ENCODE data around the gene PHF3. TPM values are rescaled to one million over a fixed set of nuclear protein-coding genes. Genes with fewer than 3 reads are reported as not detected.

PHF3 gene
- total and polyA plus RNA-seq, 2 experiments from 2014 or later, result 37.1 to 77.3 TPM

- ATAC-seq (no peak), DNase-seq (ENCODE audit: low spot score) (no peak)
- no peaks in the 10 kb centered on the region for H3K27me3 ChIP-seq (ENCODE audit: insufficient read depth)
- H3K9me2 ChIP-seq (ENCODE audit: insufficient read depth), result no peaks in the 10 kb centered on the region
- H3F3A ChIP-seq (replicated peaks; ENCODE audit: low read depth), result no peaks in the 10 kb centered on the region
- peaks cover 36% of the 10 kb centered on the region for H4K20me1 ChIP-seq (replicated peaks; ENCODE audit: insufficient read depth)
- peaks cover 100% of the 10 kb centered on the region for H3K79me2 ChIP-seq (replicated peaks; ENCODE audit: insufficient read depth)
- Mint-ChIP-seq H3K27me3 (ENCODE audit: insufficient read depth, low read depth, poor library complexity) (no peaks in the 10 kb centered on the region), H3K4me1 (peaks cover 32% of the 10 kb centered on the region), H3K27ac (no peak overlapping the region), H3K4me3 (no peak overlapping the region), H3K36me3 (ENCODE audit: low read depth) (peaks cover 4% of the 10 kb centered on the region; the same call in 1 of the 3 replicates), H3K9me3 (no peaks in the 10 kb centered on the region)
- H3K4me1 ChIP-seq (ENCODE audit: insufficient read depth), result peaks cover 19% of the 10 kb centered on the region; the same call in 1 of the 2 replicates
- TF ChIP-seq REST (IDR thresholded peaks at IDR 0.05; ENCODE audit: unreplicated experiment), result no peak
- no peak overlapping the region for H3K4me2 ChIP-seq
- H3K36me3 ChIP-seq (ENCODE audit: insufficient read depth), result no peaks in the 10 kb centered on the region
- H3K4me3 ChIP-seq, result no peak overlapping the region
- no peak overlapping the region for H3K27ac ChIP-seq (ENCODE audit: low read depth)
- no peak overlapping the region for H2AFZ ChIP-seq
These were observed 14.3 kb downstream of the PHF3 start for GRCh38 chr6:63649847-63650265.

GRCh38 chr6:63652980-63653379 is 17.4 kb downstream of the PHF3 start:
- ATAC-seq, result no peak
- Mint-ChIP-seq H3K9me3 (no peaks in the 10 kb centered on the region), H3K4me3 (no peak overlapping the region), H3K4me1 (peaks cover 39% of the 10 kb centered on the region), H3K27me3 (ENCODE audit: insufficient read depth, low read depth, poor library complexity) (no peaks in the 10 kb centered on the region), H3K36me3 (ENCODE audit: low read depth) (no peaks in the 10 kb centered on the region; the same call in 2 of the 3 replicates), H3K27ac (peak overlapping the region; percentile 63)
- Histone ChIP-seq H3K9me2 (ENCODE audit: insufficient read depth) (no peaks in the 10 kb centered on the region), H3K4me2 (no peak overlapping the region), H3K27ac (ENCODE audit: low read depth) (no peak overlapping the region), H3K27me3 (ENCODE audit: insufficient read depth) (no peaks in the 10 kb centered on the region), H3K36me3 (ENCODE audit: insufficient read depth) (no peaks in the 10 kb centered on the region), H2AFZ (no peak overlapping the region), H3K4me3 (no peak overlapping the region), H4K20me1 (replicated peaks; ENCODE audit: insufficient read depth) (peaks cover 48% of the 10 kb centered on the region), H3F3A (replicated peaks; ENCODE audit: low read depth) (no peaks in the 10 kb centered on the region), H3K79me2 (replicated peaks; ENCODE audit: insufficient read depth) (peaks cover 100% of the 10 kb centered on the region), H3K4me1 (ENCODE audit: insufficient read depth) (peaks cover 27% of the 10 kb centered on the region)
- no peak for DNase-seq (ENCODE audit: low spot score)
- no peak for TF ChIP-seq ETS1 (IDR thresholded peaks at IDR 0.05)
- no peak for TF ChIP-seq EZH2phosphoT487 (IDR thresholded peaks at IDR 0.05; ENCODE audit: unreplicated experiment)
- no peak for TF ChIP-seq EZH2 (IDR thresholded peaks at IDR 0.05; ENCODE audit: low read depth, unreplicated experiment)
- no peak for TF ChIP-seq ZNF114 (CRISPR knock-in tag; IDR thresholded peaks at IDR 0.05)
- TF ChIP-seq NANOG (IDR thresholded peaks at IDR 0.05; ENCODE audit: borderline replicate concordance), result no peak
- no peak for TF ChIP-seq STAT1 (IDR thresholded peaks at IDR 0.05; ENCODE audit: unreplicated experiment)
- TF ChIP-seq CTCF (conservative IDR thresholded peaks at IDR 0.05; ENCODE audit: low read depth in 2 of 2), result no peak
- TF ChIP-seq POLR2AphosphoS5 (IDR thresholded peaks at IDR 0.05; ENCODE audit: low read depth), result no peak
- no peak for TF ChIP-seq ZNF462 (CRISPR knock-in tag; IDR thresholded peaks at IDR 0.05)
